Measurements from ENCODE around the gene GNG5. TPM values are rescaled to one million over a fixed set of nuclear protein-coding genes. Genes with fewer than 3 reads are reported as not detected.

Gene GNG5
- total RNA-seq, 1 experiment from 2014 or later, result 108 TPM

GRCh38 chr1:84489766-84490165 lies 16.6 kb downstream of the GNG5 start (continued):
- no peak for TF ChIP-seq NFATC4 (CRISPR knock-in tag; IDR thresholded peaks at IDR 0.05)
- TF ChIP-seq ATF6 (CRISPR knock-in tag; IDR thresholded peaks at IDR 0.05), result no peak
- no peak for TF ChIP-seq RELA (CRISPR knock-in tag; IDR thresholded peaks at IDR 0.05; ENCODE audit: borderline replicate concordance)
- TF ChIP-seq CREM (CRISPR knock-in tag; IDR thresholded peaks at IDR 0.05), result no peak
- TF ChIP-seq, protein P1, sequence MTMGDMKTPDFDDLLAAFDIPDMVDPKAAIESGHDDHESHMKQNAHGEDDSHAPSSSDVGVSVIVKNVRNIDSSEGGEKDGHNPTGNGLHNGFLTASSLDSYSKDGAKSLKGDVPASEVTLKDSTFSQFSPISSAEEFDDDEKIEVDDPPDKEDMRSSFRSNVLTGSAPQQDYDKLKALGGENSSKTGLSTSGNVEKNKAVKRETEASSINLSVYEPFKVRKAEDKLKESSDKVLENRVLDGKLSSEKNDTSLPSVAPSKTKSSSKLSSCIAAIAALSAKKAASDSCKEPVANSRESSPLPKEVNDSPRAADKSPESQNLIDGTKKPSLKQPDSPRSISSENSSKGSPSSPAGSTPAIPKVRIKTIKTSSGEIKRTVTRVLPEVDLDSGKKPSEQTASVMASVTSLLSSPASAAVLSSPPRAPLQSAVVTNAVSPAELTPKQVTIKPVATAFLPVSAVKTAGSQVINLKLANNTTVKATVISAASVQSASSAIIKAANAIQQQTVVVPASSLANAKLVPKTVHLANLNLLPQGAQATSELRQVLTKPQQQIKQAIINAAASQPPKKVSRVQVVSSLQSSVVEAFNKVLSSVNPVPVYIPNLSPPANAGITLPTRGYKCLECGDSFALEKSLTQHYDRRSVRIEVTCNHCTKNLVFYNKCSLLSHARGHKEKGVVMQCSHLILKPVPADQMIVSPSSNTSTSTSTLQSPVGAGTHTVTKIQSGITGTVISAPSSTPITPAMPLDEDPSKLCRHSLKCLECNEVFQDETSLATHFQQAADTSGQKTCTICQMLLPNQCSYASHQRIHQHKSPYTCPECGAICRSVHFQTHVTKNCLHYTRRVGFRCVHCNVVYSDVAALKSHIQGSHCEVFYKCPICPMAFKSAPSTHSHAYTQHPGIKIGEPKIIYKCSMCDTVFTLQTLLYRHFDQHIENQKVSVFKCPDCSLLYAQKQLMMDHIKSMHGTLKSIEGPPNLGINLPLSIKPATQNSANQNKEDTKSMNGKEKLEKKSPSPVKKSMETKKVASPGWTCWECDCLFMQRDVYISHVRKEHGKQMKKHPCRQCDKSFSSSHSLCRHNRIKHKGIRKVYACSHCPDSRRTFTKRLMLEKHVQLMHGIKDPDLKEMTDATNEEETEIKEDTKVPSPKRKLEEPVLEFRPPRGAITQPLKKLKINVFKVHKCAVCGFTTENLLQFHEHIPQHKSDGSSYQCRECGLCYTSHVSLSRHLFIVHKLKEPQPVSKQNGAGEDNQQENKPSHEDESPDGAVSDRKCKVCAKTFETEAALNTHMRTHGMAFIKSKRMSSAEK (CRISPR knock-in tag; IDR thresholded peaks at IDR 0.05; ENCODE audit: borderline replicate concordance), result no peak

- no peak for DNase-seq (ENCODE audit: low spot score)
- Mint-ChIP-seq H3K4me3 (no peak overlapping the region), H3K27ac (no peak overlapping the region), H3K9me3 (peaks cover 5% of the 10 kb centered on the region), H3K4me1 (no peaks in the 10 kb centered on the region), H3K36me3 (peaks cover 49% of the 10 kb centered on the region), H3K27me3 (ENCODE audit: low read depth) (no peaks in the 10 kb centered on the region)
- CTCF ChIA-PET, result no interaction called here
- ATAC-seq, result no peak
- TF ChIP-seq SMAD4 (CRISPR knock-in tag; IDR thresholded peaks at IDR 0.05) (no peak), TEAD1 (CRISPR knock-in tag; IDR thresholded peaks at IDR 0.05) (no peak), NFE2L1 (CRISPR knock-in tag; IDR thresholded peaks at IDR 0.05) (no peak)
- POLR2A ChIA-PET, result no interaction called here
Observed at GRCh38 chr1:84488107-84488506, 18.3 kb downstream of the GNG5 start.

DNA sequence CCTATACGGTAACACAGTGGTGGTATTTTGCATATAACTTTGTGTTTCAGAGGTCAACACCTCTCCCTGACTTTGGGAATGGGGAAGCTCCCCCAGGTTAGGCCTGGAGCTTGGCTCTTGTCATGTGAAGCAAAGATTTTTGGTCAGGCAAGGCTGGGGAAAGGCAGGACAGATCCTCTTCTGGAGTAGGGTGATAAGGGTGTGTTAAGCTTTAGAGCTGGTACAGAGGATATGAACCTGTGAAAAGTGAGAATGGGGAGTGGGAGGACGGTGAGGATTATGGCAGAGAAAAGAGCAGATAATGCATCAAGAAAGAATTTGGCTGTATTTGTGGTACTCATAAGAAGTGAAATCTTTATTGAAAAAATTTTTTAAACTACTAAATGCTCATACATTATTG lies 25.1 kb downstream of the GNG5 start:
- no peak for DNase-seq (ENCODE audit: low spot score)
- ChIA-PET CTCF (no interaction called here), POLR2A (no interaction called here)
- H3K4me3 Mint-ChIP-seq, result peak overlapping the region; percentile 13; the same call in 1 of the 2 replicates
- no peak for TF ChIP-seq SMAD3 (CRISPR knock-in tag; IDR thresholded peaks at IDR 0.05; ENCODE audit: borderline replicate concordance)
- TF ChIP-seq, protein P2, sequence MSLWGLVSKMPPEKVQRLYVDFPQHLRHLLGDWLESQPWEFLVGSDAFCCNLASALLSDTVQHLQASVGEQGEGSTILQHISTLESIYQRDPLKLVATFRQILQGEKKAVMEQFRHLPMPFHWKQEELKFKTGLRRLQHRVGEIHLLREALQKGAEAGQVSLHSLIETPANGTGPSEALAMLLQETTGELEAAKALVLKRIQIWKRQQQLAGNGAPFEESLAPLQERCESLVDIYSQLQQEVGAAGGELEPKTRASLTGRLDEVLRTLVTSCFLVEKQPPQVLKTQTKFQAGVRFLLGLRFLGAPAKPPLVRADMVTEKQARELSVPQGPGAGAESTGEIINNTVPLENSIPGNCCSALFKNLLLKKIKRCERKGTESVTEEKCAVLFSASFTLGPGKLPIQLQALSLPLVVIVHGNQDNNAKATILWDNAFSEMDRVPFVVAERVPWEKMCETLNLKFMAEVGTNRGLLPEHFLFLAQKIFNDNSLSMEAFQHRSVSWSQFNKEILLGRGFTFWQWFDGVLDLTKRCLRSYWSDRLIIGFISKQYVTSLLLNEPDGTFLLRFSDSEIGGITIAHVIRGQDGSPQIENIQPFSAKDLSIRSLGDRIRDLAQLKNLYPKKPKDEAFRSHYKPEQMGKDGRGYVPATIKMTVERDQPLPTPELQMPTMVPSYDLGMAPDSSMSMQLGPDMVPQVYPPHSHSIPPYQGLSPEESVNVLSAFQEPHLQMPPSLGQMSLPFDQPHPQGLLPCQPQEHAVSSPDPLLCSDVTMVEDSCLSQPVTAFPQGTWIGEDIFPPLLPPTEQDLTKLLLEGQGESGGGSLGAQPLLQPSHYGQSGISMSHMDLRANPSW (CRISPR knock-in tag; conservative IDR thresholded peaks at IDR 0.05; ENCODE audit: low read depth), result no peak
- no peak for TF ChIP-seq FOXJ3 (CRISPR knock-in tag; IDR thresholded peaks at IDR 0.05; ENCODE audit: borderline replicate concordance)
- no peak for TF ChIP-seq JUN (CRISPR knock-in tag; IDR thresholded peaks at IDR 0.05)
- no peak for TF ChIP-seq ZBTB21 (CRISPR knock-in tag; IDR thresholded peaks at IDR 0.05; ENCODE audit: borderline replicate concordance)
- TF ChIP-seq, protein P3, sequence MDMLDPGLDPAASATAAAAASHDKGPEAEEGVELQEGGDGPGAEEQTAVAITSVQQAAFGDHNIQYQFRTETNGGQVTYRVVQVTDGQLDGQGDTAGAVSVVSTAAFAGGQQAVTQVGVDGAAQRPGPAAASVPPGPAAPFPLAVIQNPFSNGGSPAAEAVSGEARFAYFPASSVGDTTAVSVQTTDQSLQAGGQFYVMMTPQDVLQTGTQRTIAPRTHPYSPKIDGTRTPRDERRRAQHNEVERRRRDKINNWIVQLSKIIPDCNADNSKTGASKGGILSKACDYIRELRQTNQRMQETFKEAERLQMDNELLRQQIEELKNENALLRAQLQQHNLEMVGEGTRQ (CRISPR knock-in tag; IDR thresholded peaks at IDR 0.05), result no peak
- H3K36me3 Mint-ChIP-seq, result peaks cover 39% of the 10 kb centered on the region
- H3K27me3 Mint-ChIP-seq (ENCODE audit: low read depth), result peaks cover 28% of the 10 kb centered on the region
- peaks cover 21% of the 10 kb centered on the region for H3K9me3 Mint-ChIP-seq
- no peak for ATAC-seq
- H3K27ac Mint-ChIP-seq, result no peak overlapping the region
- H3K4me1 Mint-ChIP-seq, result peaks cover 8% of the 10 kb centered on the region
